RCC 7860 (cell line): ENCODE results near the gene TNNC1.
A peak's percentile ranks its signal among the peaks of the same experiment; 100 is the strongest.

Source experiments
- DNase-seq: peaks from one replicate; pipeline ENCODE4 v3.0.0-alpha.2; 2015; ENCODE audit warnings: low spot score
- FAIRE-seq: peaks from 2 replicates; lab custom pipeline; 2012; peaks lifted over from hg19 to GRCh38; lab: Jason Lieb, UNC

TNNC1 gene

DNA sequence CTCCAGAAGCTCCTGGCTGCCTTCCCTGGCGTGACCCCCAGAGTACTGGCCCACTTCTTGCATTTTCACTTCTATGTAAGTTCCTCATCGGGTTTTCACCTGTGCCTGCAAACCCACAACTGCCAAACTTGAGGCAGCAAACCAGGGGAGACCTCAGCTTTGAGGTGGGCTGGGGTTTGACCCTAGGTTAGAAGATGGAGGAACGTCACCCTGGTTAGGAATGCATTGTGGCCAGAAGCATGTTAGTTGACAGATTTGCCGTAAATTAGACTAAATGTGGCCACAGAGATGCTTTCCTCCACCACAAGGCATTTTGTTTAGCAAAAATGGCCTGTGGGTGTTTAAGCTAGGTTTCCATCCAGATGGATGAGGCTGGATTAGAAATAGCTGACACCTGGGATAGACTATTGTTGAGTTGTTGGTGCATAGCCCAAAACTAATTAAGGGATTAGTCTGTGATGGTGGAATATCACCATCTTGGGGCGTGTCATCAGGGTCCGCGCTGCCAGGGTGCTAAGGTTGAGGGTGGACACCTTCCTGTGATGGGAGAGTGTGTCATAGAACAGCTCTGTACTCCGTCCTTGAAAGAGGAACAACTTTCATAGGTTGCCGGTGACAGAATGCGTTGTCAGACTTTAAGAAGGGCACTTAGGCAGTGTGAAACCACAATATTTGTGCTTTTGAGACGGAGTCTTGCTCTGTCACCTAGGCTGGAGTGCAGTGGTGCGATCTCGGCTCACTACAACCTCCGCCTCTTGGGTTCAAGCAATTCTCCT is 5.1 kb upstream of the TNNC1 start:
- no peak for FAIRE-seq

DNA sequence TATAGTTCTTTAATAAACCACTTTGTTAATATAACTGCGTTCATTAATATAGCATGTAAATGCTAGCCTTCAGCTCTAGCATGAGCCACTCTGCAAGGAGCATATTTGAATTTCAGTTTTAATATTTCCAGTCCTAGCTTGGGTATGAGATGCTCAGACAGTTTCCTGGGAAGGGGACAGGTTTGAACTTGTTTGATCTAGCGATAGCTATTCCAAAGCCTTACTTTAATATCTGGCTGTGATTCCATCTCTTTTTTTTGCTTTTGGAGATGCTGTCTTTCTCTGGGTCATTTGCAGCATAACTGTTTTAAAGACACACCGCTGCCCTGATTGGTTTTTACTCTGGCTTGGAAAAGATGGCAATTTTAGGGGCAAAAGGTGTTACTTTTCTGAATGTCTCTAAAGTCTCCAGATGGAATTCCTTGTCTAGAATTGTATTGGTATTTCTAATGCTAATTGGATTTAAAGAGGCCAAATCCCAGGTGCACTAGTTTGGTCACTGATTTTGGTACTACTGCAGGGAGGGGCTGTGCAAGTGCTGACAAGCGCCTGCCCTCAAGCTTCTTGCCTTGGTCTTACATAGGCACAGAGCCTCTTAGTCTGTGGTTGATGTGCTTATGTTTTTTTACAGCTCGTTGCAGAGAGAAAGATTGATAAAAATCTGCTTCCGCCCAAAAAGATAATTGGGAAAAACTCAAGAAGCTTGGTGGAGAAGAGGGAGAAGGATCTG is 4.4 kb upstream of the TNNC1 start:
- DNase-seq: no peak
- FAIRE-seq: no peak

More for the DNA sequence above, 5.1 kb upstream of the TNNC1 start:
- no peak for DNase-seq

DNA sequence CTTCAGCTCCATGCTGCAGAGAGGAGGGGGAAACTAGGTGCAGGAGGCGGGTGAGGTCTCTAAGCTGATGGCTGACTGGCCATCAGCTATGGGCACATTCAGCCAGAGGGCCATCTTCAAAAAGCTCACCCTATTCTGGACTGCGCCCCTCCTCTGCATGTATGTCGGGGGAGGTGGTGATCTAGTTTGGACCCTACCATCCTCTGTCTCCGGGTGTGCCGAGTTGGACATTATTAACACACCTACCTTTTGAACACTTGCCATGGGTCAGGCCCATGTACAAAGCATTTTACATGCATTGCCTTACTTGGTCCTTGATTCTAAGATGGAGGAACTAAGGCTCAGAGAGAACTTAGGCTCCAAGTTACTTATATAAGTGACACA is 3.0 kb upstream of the TNNC1 start:
- no peak for FAIRE-seq
- no peak for DNase-seq

DNA sequence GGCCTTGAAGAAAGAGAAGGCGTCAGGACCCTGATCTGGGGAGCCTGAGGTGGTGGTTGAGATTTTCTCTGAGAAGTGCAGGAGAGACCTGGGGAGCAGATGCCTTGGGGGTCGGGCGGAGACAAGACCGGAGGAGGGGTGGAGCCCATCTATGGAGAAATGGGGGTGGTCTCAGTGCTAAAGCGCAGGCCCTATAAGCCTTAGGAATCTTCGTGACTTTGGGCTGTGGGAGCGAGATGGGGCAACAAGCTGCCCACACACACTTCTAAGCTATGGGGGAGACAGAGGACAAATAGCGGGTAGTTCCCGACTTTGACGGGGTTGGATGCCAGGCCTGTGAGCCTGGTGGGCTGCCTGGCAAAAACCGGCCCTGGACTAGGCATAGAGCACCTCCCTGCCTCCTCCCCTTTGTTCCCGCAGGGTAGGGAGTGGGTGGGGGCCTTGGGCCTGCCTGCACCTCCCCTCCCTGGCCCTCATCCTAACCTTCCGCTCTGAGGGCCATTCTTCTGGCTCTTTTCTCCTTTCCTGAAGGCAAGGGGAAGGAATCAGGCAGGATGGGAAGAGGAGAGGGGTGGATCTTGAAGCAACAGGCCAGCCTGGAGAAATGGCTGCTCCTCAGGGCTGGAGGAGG is 2.4 kb upstream of the TNNC1 start:
- DNase-seq: no peak
- FAIRE-seq: no peak

DNA sequence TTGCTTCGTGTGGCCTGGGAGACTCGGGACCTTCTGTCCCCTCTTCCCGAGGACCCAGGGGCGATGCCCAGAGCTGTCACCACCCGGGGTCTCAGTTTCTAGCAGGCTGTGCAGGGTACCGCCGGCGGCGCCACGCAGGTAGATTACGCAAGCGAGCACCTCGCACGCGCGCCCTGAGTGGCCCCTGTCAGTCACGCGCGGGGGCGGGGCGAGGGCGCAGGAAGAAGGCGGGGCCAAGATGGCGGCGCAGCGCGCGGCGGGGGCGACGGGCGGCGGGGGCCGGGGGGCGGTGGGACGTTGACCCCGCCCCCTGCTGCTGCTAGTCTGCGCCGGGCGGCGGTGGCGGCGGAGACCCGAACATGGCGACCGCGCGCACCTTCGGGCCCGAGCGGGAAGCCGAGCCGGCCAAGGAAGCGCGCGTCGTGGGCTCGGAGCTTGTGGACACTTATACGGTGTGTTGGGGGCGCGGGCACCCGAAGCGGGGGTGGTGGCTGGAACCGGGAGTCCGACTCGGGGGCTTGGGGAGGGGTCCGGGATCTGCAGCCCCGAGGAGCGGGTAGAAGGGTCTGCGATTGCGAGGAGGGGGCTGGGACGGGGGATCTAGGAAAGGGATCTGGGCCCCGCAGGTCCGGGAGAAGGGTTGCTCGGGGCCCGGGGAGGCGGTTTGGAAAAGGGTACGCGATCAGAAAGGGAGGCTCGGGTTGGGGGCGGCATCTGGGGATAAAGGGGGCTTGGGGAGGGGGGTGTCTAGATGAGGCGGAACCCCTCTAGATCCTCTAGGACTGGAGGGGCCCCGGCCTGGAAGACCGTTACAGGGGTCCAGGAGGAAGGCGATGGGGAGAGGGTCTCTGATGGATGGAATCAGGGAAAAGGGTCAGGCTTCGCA is 1.7 kb upstream of the TNNC1 start, which contains the start of gene NISCH:
NISCH (plus strand) TSS at position 322 of the 886 bp plus-strand sequence; CDS start at position 360, 38 bp downstream.
- FAIRE-seq (no peak), DNase-seq (peak; percentile 57)

DNA sequence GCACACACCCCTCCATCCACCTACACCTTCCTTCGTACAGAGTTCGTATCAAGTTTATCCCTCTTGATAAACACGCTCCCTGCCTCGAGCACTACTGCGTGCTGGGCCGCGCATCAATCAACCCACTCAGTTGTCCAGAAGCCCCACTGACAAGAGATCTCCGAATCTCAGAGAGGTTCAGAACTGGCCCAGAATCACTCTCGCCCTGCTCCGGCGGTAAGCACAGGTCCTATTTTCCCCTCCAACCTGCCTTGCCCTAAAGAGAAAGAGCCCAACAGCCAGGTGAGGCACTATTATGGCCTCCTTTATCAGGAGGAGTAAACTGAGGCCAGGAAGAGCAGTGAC is 1.1 kb upstream of the TNNC1 start:
- DNase-seq: no peak
- no peak for FAIRE-seq

DNA sequence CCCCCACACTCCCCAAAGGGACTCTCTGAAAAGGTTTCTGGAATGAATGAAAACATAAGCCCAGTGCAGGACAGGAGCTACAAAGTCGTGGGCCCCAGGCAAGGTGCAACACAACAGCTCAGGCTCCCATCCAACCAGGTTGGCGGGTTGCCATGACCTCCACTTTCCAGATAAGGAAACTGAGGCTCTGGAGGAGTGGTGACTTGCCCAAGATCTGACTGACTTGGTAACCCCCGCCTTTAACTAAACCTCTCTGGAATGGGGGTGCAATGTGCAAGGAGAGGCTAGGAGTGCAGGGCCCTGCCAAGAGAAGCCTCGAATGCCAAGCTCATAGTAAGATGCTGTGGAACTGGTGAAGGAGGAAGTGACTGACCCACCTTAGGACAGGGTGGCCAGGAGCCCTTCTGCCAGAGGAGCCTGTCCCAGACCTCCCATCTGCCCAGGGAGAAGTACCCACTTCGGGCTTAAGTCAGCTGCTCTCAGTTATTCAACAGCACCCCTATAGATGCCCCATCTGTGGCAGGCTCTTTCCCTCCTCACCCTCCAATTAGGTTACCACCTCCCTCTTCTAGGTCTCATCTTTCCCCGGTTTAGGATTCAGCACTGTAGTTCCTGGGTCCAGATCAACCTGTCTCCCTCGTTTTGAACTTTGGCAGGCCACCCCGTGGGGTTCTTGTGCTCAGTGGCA is 553 bp upstream of the TNNC1 start:
- FAIRE-seq (no peak), DNase-seq (no peak)

DNA sequence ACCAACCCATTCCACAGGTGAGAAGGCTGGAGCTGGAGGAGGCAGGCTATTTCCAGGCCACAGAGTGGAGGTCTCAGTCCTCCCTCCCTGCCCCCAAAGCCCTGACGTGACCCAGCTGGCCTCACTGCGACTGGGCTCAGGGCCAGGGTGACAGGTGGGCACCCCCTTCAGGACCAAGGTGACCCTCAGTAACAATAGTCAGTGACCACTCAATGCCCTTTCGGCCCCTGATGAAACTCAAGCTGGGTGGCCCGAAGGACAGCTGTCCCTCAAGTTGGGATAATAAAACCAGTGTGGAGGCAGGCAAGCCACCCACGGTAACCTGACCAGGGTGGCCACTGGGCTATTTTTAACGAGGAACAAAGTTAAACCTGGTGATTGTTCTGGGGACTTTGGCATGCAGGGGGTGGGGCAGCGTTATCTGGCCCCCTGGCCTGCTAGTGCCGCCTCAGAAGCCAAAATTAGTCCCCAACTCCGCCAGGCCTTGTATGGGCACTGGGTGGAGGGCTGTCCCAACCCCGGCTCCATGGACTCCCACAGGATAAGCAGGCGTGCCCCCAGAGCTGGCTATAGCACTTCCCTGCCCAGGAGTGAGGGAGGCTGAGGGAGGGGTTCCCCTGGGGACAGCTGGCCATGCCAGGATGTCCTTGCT is 1.1 kb downstream of the TNNC1 start:
- DNase-seq: no peak
- FAIRE-seq: no peak

DNA sequence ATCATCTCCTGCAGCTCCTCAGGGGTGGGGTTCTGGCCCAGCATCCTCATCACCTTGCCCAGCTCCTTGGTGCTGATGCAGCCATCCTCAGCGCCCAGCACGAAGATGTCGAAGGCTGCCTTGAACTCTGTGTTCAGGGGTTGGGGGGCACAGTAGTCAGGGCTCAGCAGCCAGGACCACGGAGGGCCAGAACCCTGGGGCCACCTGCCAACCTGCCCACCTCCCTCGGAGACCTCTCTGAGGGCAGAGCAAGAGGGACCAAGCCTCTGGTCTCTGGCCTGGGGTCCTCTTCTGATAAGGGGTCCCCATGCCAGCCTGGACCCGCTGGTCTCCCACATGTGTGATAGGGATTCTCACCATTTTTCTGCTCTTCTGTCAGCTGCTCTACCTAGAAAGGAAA is 1.7 kb downstream of the TNNC1 start:
- no peak for FAIRE-seq
- DNase-seq: no peak

DNA sequence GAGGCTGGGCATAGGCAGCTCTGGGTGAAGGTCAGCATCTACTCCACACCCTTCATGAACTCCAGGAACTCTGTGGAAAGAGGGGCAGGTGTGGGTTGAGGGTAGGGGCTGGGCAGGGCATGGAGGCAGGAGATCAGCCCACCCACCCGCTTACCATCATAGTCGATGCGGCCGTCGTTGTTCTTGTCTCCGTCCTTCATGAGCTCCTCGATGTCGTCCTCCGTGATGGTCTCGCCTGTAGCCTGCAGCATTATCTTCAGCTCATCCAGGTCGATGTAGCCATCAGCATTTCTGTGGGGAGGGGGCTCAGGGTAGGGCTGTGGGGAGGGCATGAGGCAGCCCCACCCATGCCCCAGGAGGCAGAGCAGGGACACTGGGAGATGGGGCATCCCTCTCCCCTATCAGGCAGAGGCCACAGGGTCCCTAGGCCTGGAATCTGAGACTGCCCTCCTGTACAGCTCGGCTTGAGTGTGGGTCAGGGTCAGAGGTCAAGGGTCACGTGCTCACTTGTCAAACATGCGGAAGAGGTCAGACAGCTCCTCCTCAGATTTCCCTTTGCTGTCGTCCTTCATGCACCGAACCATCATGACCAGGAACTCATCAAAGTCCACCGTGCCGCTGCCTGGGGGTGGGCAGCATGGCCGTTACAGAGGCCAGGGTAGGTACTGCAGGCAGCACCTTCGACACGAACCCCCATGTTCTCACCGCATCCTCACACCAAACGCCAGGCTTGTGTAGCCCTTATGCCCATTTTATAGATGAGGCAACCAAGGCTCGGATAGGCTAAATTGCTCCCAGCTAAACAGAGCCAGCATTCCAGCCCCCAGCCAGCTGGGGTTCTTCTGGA is 2.4 kb downstream of the TNNC1 start:
- no peak for FAIRE-seq
- no peak for DNase-seq

DNA sequence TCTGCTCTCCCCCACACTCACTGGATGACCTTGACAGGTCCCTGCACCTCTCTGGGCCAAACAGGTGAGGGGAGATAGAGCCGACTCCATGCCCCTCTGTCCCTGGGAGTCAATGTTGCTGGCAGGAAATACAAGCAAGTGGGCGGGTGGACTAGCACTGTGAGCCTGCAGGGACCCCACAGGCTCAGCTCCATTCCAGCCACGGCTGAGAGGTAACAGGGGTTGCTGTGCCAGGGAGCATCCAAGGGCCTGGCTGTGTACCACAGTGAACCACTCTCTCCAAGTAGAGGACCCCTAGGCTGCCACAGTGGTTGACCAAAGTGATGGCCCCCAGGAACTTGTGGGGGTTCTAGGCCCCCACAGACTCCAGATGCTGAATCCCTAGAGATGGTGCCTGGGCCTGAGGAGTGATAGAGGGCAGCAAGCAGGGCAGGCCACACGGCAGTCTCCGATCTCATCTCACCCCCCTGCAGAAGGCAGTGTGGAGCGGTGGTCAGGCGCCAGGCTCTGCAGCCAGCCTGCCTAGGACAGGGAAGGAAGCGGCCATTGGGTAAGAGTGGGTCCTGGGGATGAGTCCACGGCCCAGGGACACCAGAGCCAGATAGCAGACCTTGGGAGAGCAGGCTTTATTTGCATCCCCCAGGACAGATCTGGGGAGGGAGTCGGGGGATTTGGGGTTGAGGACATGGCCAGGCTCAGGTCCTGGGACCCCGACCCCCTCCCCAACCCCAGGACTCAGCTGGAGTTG is 3.2 kb downstream of the TNNC1 start:
- DNase-seq (no peak), FAIRE-seq (no peak)

DNA sequence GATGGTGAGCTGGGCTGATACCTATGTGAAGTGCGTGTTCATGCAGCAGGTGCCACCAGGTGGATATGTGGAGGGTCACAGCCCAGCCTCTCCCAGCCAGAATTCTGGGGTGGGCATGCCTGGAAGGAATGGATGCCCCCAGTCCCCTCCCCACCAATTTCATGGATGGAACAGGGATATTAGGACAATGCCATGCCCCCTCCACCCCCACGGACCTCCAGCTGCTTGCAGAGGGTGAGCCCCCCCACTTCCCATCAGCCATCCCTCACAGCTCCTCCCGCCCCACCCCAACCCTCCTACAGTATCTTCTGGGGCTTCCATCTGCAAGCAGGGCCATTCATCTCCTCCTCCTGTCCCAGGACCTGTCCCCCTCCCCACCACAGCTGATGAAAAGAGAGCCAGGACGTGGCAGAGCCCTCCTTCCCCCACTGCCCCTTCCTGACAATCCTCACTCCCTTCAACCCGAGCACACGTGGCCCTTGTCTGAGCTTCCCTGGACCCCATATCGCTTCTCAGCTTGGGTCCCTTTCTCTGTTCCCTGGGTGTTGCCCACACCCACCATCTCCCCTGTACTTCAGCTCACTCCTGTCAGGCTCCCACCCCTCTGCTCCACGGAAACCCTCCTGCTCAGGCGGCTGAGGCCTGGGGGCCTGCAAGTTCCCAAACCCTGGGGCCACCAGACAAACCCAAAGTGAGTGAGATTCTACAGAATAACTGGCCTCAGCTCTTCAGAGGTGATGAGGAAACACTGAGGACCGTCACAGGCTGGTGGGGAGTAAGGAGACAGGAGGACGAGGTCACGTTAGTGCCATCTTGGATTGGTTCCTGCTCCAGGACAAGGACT is 6.1 kb downstream of the TNNC1 start:
- FAIRE-seq: no peak
- no peak for DNase-seq

DNA sequence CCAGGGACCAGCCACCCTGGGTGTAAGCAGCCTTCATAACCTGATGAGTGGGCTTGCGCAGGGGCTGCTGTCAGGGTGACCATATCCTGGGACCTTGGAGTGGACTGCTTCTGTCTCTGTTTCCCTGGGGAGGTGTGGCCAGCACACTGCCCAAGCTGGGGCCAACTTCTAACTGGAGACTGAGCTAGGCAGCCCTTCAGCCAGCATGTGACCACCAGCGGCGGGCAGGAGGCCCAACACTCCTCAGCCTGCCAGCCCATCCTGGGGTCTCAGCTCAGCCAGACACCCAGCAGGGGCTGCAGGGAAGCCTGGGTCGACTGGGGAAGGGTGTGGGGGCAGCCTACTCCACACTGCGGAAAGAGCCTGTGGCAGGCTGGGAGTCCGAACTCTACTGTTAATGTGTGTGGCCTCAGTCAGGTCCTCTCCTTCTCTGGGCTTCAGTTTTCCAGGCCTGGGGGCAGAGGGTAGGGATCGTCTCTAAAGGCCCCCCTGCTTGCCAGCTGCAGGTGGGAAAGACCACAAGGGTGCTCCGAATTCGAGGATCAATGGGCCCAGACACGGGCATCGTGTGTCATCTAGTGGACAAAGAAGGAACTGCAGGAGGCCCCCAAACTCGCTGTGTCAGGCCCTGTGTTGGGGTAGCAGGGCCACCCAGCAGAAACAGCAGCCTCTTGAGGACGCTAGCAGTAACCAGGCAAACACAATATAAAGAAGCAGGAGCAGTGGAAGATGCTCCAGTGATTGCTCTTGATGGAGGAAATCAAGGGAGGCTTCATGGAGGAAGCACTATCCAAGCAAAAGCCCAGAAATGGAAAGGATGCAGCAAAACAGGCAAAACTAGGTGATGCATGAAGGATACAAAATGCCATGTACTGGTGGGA is 7.0 kb downstream of the TNNC1 start:
- DNase-seq (peak; percentile 30), FAIRE-seq (no peak)

DNA sequence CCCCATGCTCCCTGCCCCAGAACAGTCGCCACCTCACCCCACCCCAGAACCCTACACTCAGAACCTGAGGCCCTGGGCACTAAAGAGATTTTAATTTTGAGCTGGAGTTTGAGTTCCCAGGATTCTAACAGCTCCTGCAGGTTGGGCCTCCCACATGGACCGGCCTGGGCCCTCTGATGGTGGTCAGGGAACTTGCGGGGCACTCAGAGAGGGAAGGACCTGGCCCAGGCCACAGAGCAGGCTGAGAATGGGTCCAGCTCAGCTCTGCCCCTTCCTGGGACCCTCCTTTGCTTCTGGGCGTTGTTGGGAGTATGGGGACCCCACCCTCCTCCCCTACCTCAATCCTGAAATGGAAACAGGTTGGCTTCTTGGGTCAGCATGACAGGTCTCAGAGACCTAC is 7.8 kb downstream of the TNNC1 start:
- DNase-seq (no peak), FAIRE-seq (no peak)

DNA sequence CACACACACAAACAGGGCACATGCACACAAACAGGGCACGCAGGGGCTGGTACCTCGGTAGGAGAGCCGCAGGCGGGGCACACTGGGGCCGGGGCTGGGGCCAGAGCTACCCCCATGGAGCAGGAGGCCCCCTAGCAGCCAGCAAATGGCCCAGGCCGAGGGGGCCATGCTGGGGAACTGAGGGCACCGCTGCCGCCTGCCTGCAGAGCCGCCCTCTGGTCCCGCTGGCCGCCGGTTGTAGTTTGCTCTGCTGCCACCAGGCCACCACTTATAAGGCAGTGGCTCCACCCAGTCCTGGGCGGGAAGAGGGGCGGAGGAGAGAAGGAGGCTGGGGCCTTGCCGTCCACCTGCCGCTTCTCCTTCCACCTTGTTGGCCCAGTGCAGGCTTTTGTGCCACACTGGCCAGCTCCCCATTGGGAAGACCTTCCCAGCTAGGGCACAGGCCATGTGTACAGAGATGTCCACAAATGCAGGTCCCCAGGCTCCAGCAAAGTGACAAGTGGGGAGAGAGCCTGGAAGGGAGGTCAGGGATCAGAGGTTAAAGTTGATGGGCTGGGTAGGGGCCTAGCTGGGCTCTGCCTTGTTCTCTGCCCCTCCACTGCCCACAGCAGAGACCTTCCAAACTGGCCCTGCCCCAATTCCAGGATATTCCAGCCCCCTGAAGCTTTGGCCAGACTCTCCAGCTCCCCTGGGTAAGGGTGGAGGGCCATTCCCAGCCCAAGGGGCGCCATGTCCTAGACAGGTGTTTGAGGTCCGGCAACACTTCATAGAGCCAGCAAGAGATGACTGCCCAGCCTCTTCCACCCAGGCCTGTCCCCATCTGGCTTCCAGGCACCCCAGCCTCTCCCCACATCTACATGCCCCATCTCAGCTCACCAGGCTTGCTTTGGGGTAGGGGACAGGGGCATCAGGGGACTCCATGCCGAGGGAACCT is 8.7 kb downstream of the TNNC1 start, which contains the start of gene SEMA3G:
SEMA3G (minus strand) TSS at position 244 of the 934 bp plus-strand sequence; CDS start at position 168, 76 bp downstream.
- DNase-seq (peak; percentile 37), FAIRE-seq (no peak)
